Measurements from ENCODE around the gene PITPNB.

The PITPNB gene

GRCh38 chr22:27877501-27877900 is 41.6 kb downstream of the PITPNB start:
- H3K4me3 ChIP-seq (ENCODE audit: low read length): no peak overlapping the region
- no peaks in the 10 kb centered on the region for H3K27me3 ChIP-seq (ENCODE audit: insufficient read depth, low read length)
- no peak overlapping the region for H3K9ac ChIP-seq (ENCODE audit: low read depth, low read length)
- H3K27ac ChIP-seq (ENCODE audit: low read length): no peak overlapping the region
- no peaks in the 10 kb centered on the region for H3K9me3 ChIP-seq (ENCODE audit: insufficient read depth, low read depth, low read length)
- peaks cover 11% of the 10 kb centered on the region; the same call in 1 of the 2 replicates for H3K4me1 ChIP-seq (ENCODE audit: insufficient read depth, low read length)
- peaks cover 26% of the 10 kb centered on the region for H3K36me3 ChIP-seq (ENCODE audit: insufficient read depth, low read depth, low read length)

GRCh38 chr22:27876684-27877083 is 42.4 kb downstream of the PITPNB start:
- no peaks in the 10 kb centered on the region for H3K27me3 ChIP-seq (ENCODE audit: insufficient read depth, low read length)
- H3K9me3 ChIP-seq (ENCODE audit: insufficient read depth, low read depth, low read length): no peaks in the 10 kb centered on the region
- H3K4me3 ChIP-seq (ENCODE audit: low read length): no peak overlapping the region
- peaks cover 11% of the 10 kb centered on the region; the same call in 1 of the 2 replicates for H3K4me1 ChIP-seq (ENCODE audit: insufficient read depth, low read length)
- H3K9ac ChIP-seq (ENCODE audit: low read depth, low read length): no peak overlapping the region
- H3K27ac ChIP-seq (ENCODE audit: low read length): no peak overlapping the region
- H3K36me3 ChIP-seq (ENCODE audit: insufficient read depth, low read depth, low read length): peaks cover 33% of the 10 kb centered on the region

- H3K4me1 ChIP-seq (ENCODE audit: insufficient read depth, low read length): peaks cover 11% of the 10 kb centered on the region; the same call in 1 of the 2 replicates
- no peak overlapping the region for H3K9ac ChIP-seq (ENCODE audit: low read depth, low read length)
- no peak overlapping the region for H3K27ac ChIP-seq (ENCODE audit: low read length)
- H3K27me3 ChIP-seq (ENCODE audit: insufficient read depth, low read length): no peaks in the 10 kb centered on the region
- H3K9me3 ChIP-seq (ENCODE audit: insufficient read depth, low read depth, low read length): no peaks in the 10 kb centered on the region
- no peak overlapping the region for H3K4me3 ChIP-seq (ENCODE audit: low read length)
- peaks cover 40% of the 10 kb centered on the region for H3K36me3 ChIP-seq (ENCODE audit: insufficient read depth, low read depth, low read length)
Observed at GRCh38 chr22:27875951-27876350, 43.1 kb downstream of the PITPNB start.

GRCh38 chr22:27874764-27875163 is 44.3 kb downstream of the PITPNB start:
- Histone ChIP-seq H3K4me1 (ENCODE audit: insufficient read depth, low read length) (peaks cover 11% of the 10 kb centered on the region; the same call in 1 of the 2 replicates), H3K27me3 (ENCODE audit: insufficient read depth, low read length) (no peaks in the 10 kb centered on the region), H3K9me3 (ENCODE audit: insufficient read depth, low read depth, low read length) (no peaks in the 10 kb centered on the region), H3K4me3 (ENCODE audit: low read length) (no peak overlapping the region), H3K9ac (ENCODE audit: low read depth, low read length) (no peak overlapping the region), H3K27ac (ENCODE audit: low read length) (no peak overlapping the region), H3K36me3 (ENCODE audit: insufficient read depth, low read depth, low read length) (peaks cover 52% of the 10 kb centered on the region)

GRCh38 chr22:27874185-27874584 is 44.9 kb downstream of the PITPNB start:
- H3K4me3 ChIP-seq (ENCODE audit: low read length): no peak overlapping the region
- no peaks in the 10 kb centered on the region for H3K27me3 ChIP-seq (ENCODE audit: insufficient read depth, low read length)
- no peak overlapping the region for H3K9ac ChIP-seq (ENCODE audit: low read depth, low read length)
- no peak overlapping the region for H3K27ac ChIP-seq (ENCODE audit: low read length)
- peaks cover 10% of the 10 kb centered on the region; the same call in 1 of the 2 replicates for H3K4me1 ChIP-seq (ENCODE audit: insufficient read depth, low read length)
- H3K9me3 ChIP-seq (ENCODE audit: insufficient read depth, low read depth, low read length): no peaks in the 10 kb centered on the region
- peaks cover 57% of the 10 kb centered on the region for H3K36me3 ChIP-seq (ENCODE audit: insufficient read depth, low read depth, low read length)

GRCh38 chr22:27873472-27873871 is 45.6 kb downstream of the PITPNB start:
- no peak overlapping the region for H3K27ac ChIP-seq (ENCODE audit: low read length)
- peaks cover 3% of the 10 kb centered on the region; the same call in 1 of the 2 replicates for H3K4me1 ChIP-seq (ENCODE audit: insufficient read depth, low read length)
- no peak overlapping the region for H3K4me3 ChIP-seq (ENCODE audit: low read length)
- peaks cover 64% of the 10 kb centered on the region for H3K36me3 ChIP-seq (ENCODE audit: insufficient read depth, low read depth, low read length)
- H3K9me3 ChIP-seq (ENCODE audit: insufficient read depth, low read depth, low read length): no peaks in the 10 kb centered on the region
- H3K9ac ChIP-seq (ENCODE audit: low read depth, low read length): no peak overlapping the region
- H3K27me3 ChIP-seq (ENCODE audit: insufficient read depth, low read length): no peaks in the 10 kb centered on the region

GRCh38 chr22:27872488-27872887 is 46.6 kb downstream of the PITPNB start:
- Histone ChIP-seq H3K9me3 (ENCODE audit: insufficient read depth, low read depth, low read length) (no peaks in the 10 kb centered on the region), H3K27me3 (ENCODE audit: insufficient read depth, low read length) (no peaks in the 10 kb centered on the region), H3K4me1 (ENCODE audit: insufficient read depth, low read length) (peaks cover 3% of the 10 kb centered on the region; the same call in 1 of the 2 replicates), H3K9ac (ENCODE audit: low read depth, low read length) (no peak overlapping the region), H3K27ac (ENCODE audit: low read length) (no peak overlapping the region), H3K36me3 (ENCODE audit: insufficient read depth, low read depth, low read length) (peaks cover 70% of the 10 kb centered on the region), H3K4me3 (ENCODE audit: low read length) (no peak overlapping the region)

- no peak overlapping the region for H3K4me3 ChIP-seq (ENCODE audit: low read length)
- H3K36me3 ChIP-seq (ENCODE audit: insufficient read depth, low read depth, low read length): peaks cover 75% of the 10 kb centered on the region
- peaks cover 9% of the 10 kb centered on the region; the same call in 1 of the 2 replicates for H3K4me1 ChIP-seq (ENCODE audit: insufficient read depth, low read length)
- H3K9me3 ChIP-seq (ENCODE audit: insufficient read depth, low read depth, low read length): no peaks in the 10 kb centered on the region
- H3K9ac ChIP-seq (ENCODE audit: low read depth, low read length): no peak overlapping the region
- no peaks in the 10 kb centered on the region for H3K27me3 ChIP-seq (ENCODE audit: insufficient read depth, low read length)
- no peak overlapping the region for H3K27ac ChIP-seq (ENCODE audit: low read length)
Observed at GRCh38 chr22:27871306-27872014, 47.6 kb downstream of the PITPNB start.

- H3K36me3 ChIP-seq (ENCODE audit: insufficient read depth, low read depth, low read length): peaks cover 80% of the 10 kb centered on the region
Observed at GRCh38 chr22:27870234-27871191, 48.5 kb downstream of the PITPNB start.

GRCh38 chr22:27868732-27869282 is 50.2 kb downstream of the PITPNB start:
- H3K9me3 ChIP-seq (ENCODE audit: insufficient read depth, low read depth, low read length): no peaks in the 10 kb centered on the region
- no peak overlapping the region for H3K4me3 ChIP-seq (ENCODE audit: low read length)
- no peak overlapping the region for H3K27ac ChIP-seq (ENCODE audit: low read length)
- H3K36me3 ChIP-seq (ENCODE audit: insufficient read depth, low read depth, low read length): peaks cover 73% of the 10 kb centered on the region
- no peaks in the 10 kb centered on the region for H3K27me3 ChIP-seq (ENCODE audit: insufficient read depth, low read length)
- H3K9ac ChIP-seq (ENCODE audit: low read depth, low read length): no peak overlapping the region
- H3K4me1 ChIP-seq (ENCODE audit: insufficient read depth, low read length): peaks cover 9% of the 10 kb centered on the region; the same call in 1 of the 2 replicates

More at GRCh38 chr22:27870234-27871191, 48.5 kb downstream of the PITPNB start:
- no peak overlapping the region for H3K4me3 ChIP-seq (ENCODE audit: low read length)
- H3K27ac ChIP-seq (ENCODE audit: low read length): no peak overlapping the region
- no peaks in the 10 kb centered on the region for H3K27me3 ChIP-seq (ENCODE audit: insufficient read depth, low read length)
- no peak overlapping the region for H3K9ac ChIP-seq (ENCODE audit: low read depth, low read length)
- no peaks in the 10 kb centered on the region for H3K9me3 ChIP-seq (ENCODE audit: insufficient read depth, low read depth, low read length)
- peaks cover 9% of the 10 kb centered on the region; the same call in 1 of the 2 replicates for H3K4me1 ChIP-seq (ENCODE audit: insufficient read depth, low read length)

GRCh38 chr22:27867953-27868731 is 50.9 kb downstream of the PITPNB start:
- Histone ChIP-seq H3K27me3 (ENCODE audit: insufficient read depth, low read length) (no peaks in the 10 kb centered on the region), H3K27ac (ENCODE audit: low read length) (no peak overlapping the region), H3K4me1 (ENCODE audit: insufficient read depth, low read length) (peaks cover 9% of the 10 kb centered on the region; the same call in 1 of the 2 replicates), H3K9ac (ENCODE audit: low read depth, low read length) (0 out of 2 replicates have a peak overlapping the region, but pooled peaks have one; percentile 14), H3K4me3 (ENCODE audit: low read length) (no peak overlapping the region), H3K9me3 (ENCODE audit: insufficient read depth, low read depth, low read length) (no peaks in the 10 kb centered on the region), H3K36me3 (ENCODE audit: insufficient read depth, low read depth, low read length) (peaks cover 72% of the 10 kb centered on the region)

All from iPS-20b (cell line).